IgD-negative memory B cell (primary cell): Measurements from ENCODE around the gene PCDH9. TPM values are rescaled to one million over a fixed set of nuclear protein-coding genes. Genes with fewer than 3 reads are reported as not detected.
"Not testable (repeated sequence)": the region's sequence is repeated elsewhere in the genome, so short reads cannot be mapped to it uniquely, and the experiment has no call there.

Experiments
- H3K27ac Mint-ChIP-seq, 3 donors: one replicate each; pipeline ENCODE4 v1.8.0; 2020 to 2022; ENCODE audit warnings: mild to moderate bottlenecking in 3 of 3, mixed read lengths in 3 of 3, moderate library complexity in 1 of 3
- H3K27me3 Mint-ChIP-seq: one replicate; pipeline ENCODE4 v1.8.0; 2021; ENCODE audit warnings: mixed read lengths
- H3K36me3 Mint-ChIP-seq: one replicate; pipeline ENCODE4 v1.8.0; 2020; ENCODE audit warnings: mild to moderate bottlenecking, mixed read lengths
- H3K4me1 Mint-ChIP-seq, 3 donors: one replicate each; pipeline ENCODE4 v1.8.0; 2020 to 2022; ENCODE audit warnings: mixed read lengths in 3 of 3, mild to moderate bottlenecking in 1 of 3
- H3K4me3 Mint-ChIP-seq, 4 donors: one replicate each; pipeline ENCODE4 v1.8.0; 2020 to 2022; ENCODE audit warnings: mild to moderate bottlenecking in 4 of 4, mixed read lengths in 4 of 4, moderate library complexity in 3 of 4
- H3K9me3 Mint-ChIP-seq, 3 donors: one replicate each; pipeline ENCODE4 v1.8.0; 2020 to 2021; ENCODE audit warnings: mixed read lengths in 3 of 3, mild to moderate bottlenecking in 1 of 3
- polyA plus RNA-seq: library from polyadenylated mRNA; unstranded; fragments of 300-500 nt; fragmentation: Illumina TruSeq; gene quantifications from one replicate; pipeline ENCODE4 v1.2.3, GENCODE V29; 2021

PCDH9 gene
- polyA plus RNA-seq, 1 donor from 2014 or later = 2.3 TPM

- no peaks in the 10 kb centered on the region for H3K36me3 Mint-ChIP-seq
- no peaks in the 10 kb centered on the region for H3K4me1 Mint-ChIP-seq
- no peak overlapping the region for H3K27ac Mint-ChIP-seq
- H3K9me3 Mint-ChIP-seq = peaks cover 0 to 1% (median 0%) of the 10 kb centered on the region in 3 donors
- no peak overlapping the region for H3K4me3 Mint-ChIP-seq
- no peaks in the 10 kb centered on the region for H3K27me3 Mint-ChIP-seq
Measured at GRCh38 chr13:66305961-66306617, 924.0 kb downstream of the PCDH9 start.

GRCh38 chr13:66301482-66301881, 928.7 kb downstream of the PCDH9 start:
- H3K27ac Mint-ChIP-seq = no peak overlapping the region
- no peaks in the 10 kb centered on the region for H3K36me3 Mint-ChIP-seq
- H3K9me3 Mint-ChIP-seq = peaks cover 2 to 9% (median 2%) of the 10 kb centered on the region in 3 donors
- H3K4me1 Mint-ChIP-seq = no peaks in the 10 kb centered on the region
- no peaks in the 10 kb centered on the region for H3K27me3 Mint-ChIP-seq
- H3K4me3 Mint-ChIP-seq = no peak overlapping the region

- Mint-ChIP-seq H3K36me3 (no peaks in the 10 kb centered on the region), H3K9me3 (peaks cover 2 to 13% (median 6%) of the 10 kb centered on the region in 3 donors), H3K4me1 (no peaks in the 10 kb centered on the region), H3K27me3 (no peaks in the 10 kb centered on the region), H3K27ac (no peak overlapping the region), H3K4me3 (no peak overlapping the region)
Measured at GRCh38 chr13:66301006-66301405, 929.1 kb downstream of the PCDH9 start.

GRCh38 chr13:66296875-66297274, 933.3 kb downstream of the PCDH9 start:
- H3K4me1 Mint-ChIP-seq = no peaks in the 10 kb centered on the region
- no peaks in the 10 kb centered on the region for H3K36me3 Mint-ChIP-seq
- H3K9me3 Mint-ChIP-seq = peaks cover 4 to 17% (median 7%) of the 10 kb centered on the region in 3 donors
- H3K4me3 Mint-ChIP-seq = no peak overlapping the region
- no peak overlapping the region for H3K27ac Mint-ChIP-seq
- no peaks in the 10 kb centered on the region for H3K27me3 Mint-ChIP-seq

GRCh38 chr13:66296328-66296727, 933.8 kb downstream of the PCDH9 start:
- no peak overlapping the region for H3K27ac Mint-ChIP-seq
- H3K4me1 Mint-ChIP-seq = no peaks in the 10 kb centered on the region
- H3K4me3 Mint-ChIP-seq = no peak overlapping the region
- H3K36me3 Mint-ChIP-seq = no peaks in the 10 kb centered on the region
- H3K9me3 Mint-ChIP-seq = peaks cover 4 to 17% (median 7%) of the 10 kb centered on the region in 3 donors
- H3K27me3 Mint-ChIP-seq = no peaks in the 10 kb centered on the region

- H3K4me1 Mint-ChIP-seq, H3K27ac Mint-ChIP-seq, H3K36me3 Mint-ChIP-seq, H3K4me3 Mint-ChIP-seq, H3K27me3 Mint-ChIP-seq: not testable (repeated sequence)
- peaks cover 6 to 16% (median 12%) of the 10 kb centered on the region in 3 donors for H3K9me3 Mint-ChIP-seq
Measured at GRCh38 chr13:66286806-66287205, 943.3 kb downstream of the PCDH9 start.

- Mint-ChIP-seq H3K27me3 (no peaks in the 10 kb centered on the region), H3K4me3 (no peak overlapping the region), H3K4me1 (no peaks in the 10 kb centered on the region), H3K36me3 (no peaks in the 10 kb centered on the region), H3K27ac (no peak overlapping the region), H3K9me3 (peaks cover 4 to 11% (median 5%) of the 10 kb centered on the region in 3 donors)
Measured at GRCh38 chr13:66275416-66275815, 954.7 kb downstream of the PCDH9 start.

GRCh38 chr13:66273011-66273410, 957.1 kb downstream of the PCDH9 start:
- Mint-ChIP-seq H3K36me3 (no peaks in the 10 kb centered on the region), H3K27me3 (no peaks in the 10 kb centered on the region), H3K27ac (no peak overlapping the region), H3K9me3 (peaks cover 0 to 8% (median 5%) of the 10 kb centered on the region in 3 donors), H3K4me3 (no peak overlapping the region), H3K4me1 (no peaks in the 10 kb centered on the region)

- Mint-ChIP-seq H3K27ac (no peak overlapping the region), H3K4me3 (no peak overlapping the region), H3K4me1 (no peaks in the 10 kb centered on the region), H3K36me3 (no peaks in the 10 kb centered on the region), H3K9me3 (peaks cover 0 to 9% (median 2%) of the 10 kb centered on the region in 3 donors), H3K27me3 (no peaks in the 10 kb centered on the region)
Measured at GRCh38 chr13:66266761-66267160, 963.4 kb downstream of the PCDH9 start.

- Mint-ChIP-seq H3K4me3 (no peak overlapping the region), H3K27ac (no peak overlapping the region), H3K27me3 (no peaks in the 10 kb centered on the region), H3K36me3 (no peaks in the 10 kb centered on the region), H3K4me1 (no peaks in the 10 kb centered on the region), H3K9me3 (peaks cover 0 to 9% (median 2%) of the 10 kb centered on the region in 3 donors)
Measured at GRCh38 chr13:66266348-66266747, 963.8 kb downstream of the PCDH9 start.

GRCh38 chr13:66265371-66265770, 964.8 kb downstream of the PCDH9 start:
- Mint-ChIP-seq H3K9me3 (peaks cover 0 to 9% (median 2%) of the 10 kb centered on the region in 3 donors), H3K27ac (no peak overlapping the region), H3K4me3 (no peak overlapping the region), H3K4me1 (no peaks in the 10 kb centered on the region), H3K27me3 (no peaks in the 10 kb centered on the region), H3K36me3 (no peaks in the 10 kb centered on the region)

GRCh38 chr13:66264971-66265370, 965.2 kb downstream of the PCDH9 start:
- H3K4me1 Mint-ChIP-seq = no peaks in the 10 kb centered on the region
- H3K9me3 Mint-ChIP-seq = peaks cover 0 to 9% (median 2%) of the 10 kb centered on the region in 3 donors
- no peak overlapping the region for H3K27ac Mint-ChIP-seq
- H3K27me3 Mint-ChIP-seq = no peaks in the 10 kb centered on the region
- H3K36me3 Mint-ChIP-seq = no peaks in the 10 kb centered on the region
- no peak overlapping the region for H3K4me3 Mint-ChIP-seq

- Mint-ChIP-seq H3K9me3 (peaks cover 0 to 4% (median 2%) of the 10 kb centered on the region in 3 donors), H3K4me1 (no peaks in the 10 kb centered on the region), H3K27me3 (no peaks in the 10 kb centered on the region), H3K27ac (no peak overlapping the region), H3K4me3 (no peak overlapping the region), H3K36me3 (no peaks in the 10 kb centered on the region)
Measured at GRCh38 chr13:66262330-66262729, 967.8 kb downstream of the PCDH9 start.

GRCh38 chr13:66259426-66259825, 970.7 kb downstream of the PCDH9 start:
- not testable (repeated sequence) for H3K27ac Mint-ChIP-seq, H3K36me3 Mint-ChIP-seq, H3K4me3 Mint-ChIP-seq, H3K27me3 Mint-ChIP-seq, H3K4me1 Mint-ChIP-seq, H3K9me3 Mint-ChIP-seq
